SK-N-SH (cell line): ENCODE measurements around the gene PSMF1. TPM values are rescaled to one million over a fixed set of nuclear protein-coding genes. Genes with fewer than 3 reads are reported as not detected.

Source experiments
- CTCF ChIA-PET: fragments of 300-600, 350-600 bp; formaldehyde crosslinking; extraction: SDS; loops from one replicate; lab custom pipeline; 2021; lab: Yijun Ruan, JAX
- POLR2A ChIA-PET: fragments of 350-600 bp; sonication (Branson Sonifier 250); formaldehyde crosslinking; extraction: SDS; loops from one replicate; lab custom pipeline; 2020; ENCODE audit warnings: antibody characterized with exemption, inconsistent platforms; lab: Yijun Ruan, JAX
- DNase-seq: peaks from one replicate; pipeline ENCODE4 v3.0.0; 2012
- H2AFZ ChIP-seq: fragments of 200-600 bp; sonication (generic); 2 replicates; pipeline ENCODE4 v1.8.1; 2016; ENCODE audit warnings: antibody characterized with exemption, mild to moderate bottlenecking, low read depth
- H3F3A ChIP-seq: fragments of 200-600 bp; sonication (generic); replicated peaks from 2 replicates; pipeline ENCODE3; 2016; ENCODE audit warnings: antibody characterized with exemption, mild to moderate bottlenecking; ENCODE audit not compliant: insufficient read depth
- H3K27ac ChIP-seq, 2 experiments: fragments of 200-500 bp in 1 of 2; fragments of 200-600 bp in 1 of 2; sonication (Bioruptor generic) in 1 of 2; sonication (generic), shearing (Covaris generic) in 1 of 2; 2 replicates each; pipeline versions ENCODE4 v1.5.1 to v1.6.1; 2014 to 2016; ENCODE audit warnings: low read depth in 2 of 2, inconsistent platforms in 1 of 2, low read length in 1 of 2, mild to moderate bottlenecking in 1 of 2, mixed read lengths in 1 of 2
- H3K27me3 ChIP-seq: fragments of 200-600 bp; sonication (generic), shearing (Covaris generic); 2 replicates; pipeline ENCODE4 v1.6.1; 2016; ENCODE audit warnings: mixed run types; ENCODE audit not compliant: insufficient read depth
- H3K36me3 ChIP-seq, 2 experiments: fragments of 200-500 bp in 1 of 2; fragments of 200-600 bp in 1 of 2; sonication (Bioruptor generic) in 1 of 2; sonication (generic) in 1 of 2; replicated peaks in 1 of 2; 2 replicates each; pipeline versions ENCODE3 to v1.5.1; 2014 to 2016; ENCODE audit warnings: low read length in 1 of 2, mild to moderate bottlenecking in 1 of 2; ENCODE audit not compliant: insufficient read depth in 2 of 2, control insufficient read depth in 1 of 2
- H3K4me1 ChIP-seq, 2 experiments: fragments of 200-500 bp in 1 of 2; fragments of 200-600 bp in 1 of 2; sonication (Bioruptor generic) in 1 of 2; sonication (generic), shearing (Covaris generic) in 1 of 2; 2 replicates each; pipeline versions ENCODE4 v1.5.1 to v1.6.1; 2014 to 2016; ENCODE audit warnings: low read depth in 1 of 2, low read length in 1 of 2, mixed run types in 1 of 2; ENCODE audit not compliant: insufficient read depth in 2 of 2, control insufficient read depth in 1 of 2
- H3K4me2 ChIP-seq: fragments of 200-600 bp; sonication (generic), shearing (Covaris generic); 2 replicates; pipeline ENCODE4 v1.6.1; 2017; ENCODE audit warnings: mixed run types
- H3K4me3 ChIP-seq, 2 experiments: fragments of 200-500 bp in 1 of 2; fragments of 200-600 bp in 1 of 2; sonication (Bioruptor generic) in 1 of 2; sonication (generic), shearing (Covaris generic) in 1 of 2; 2 replicates each; pipeline versions ENCODE4 v1.5.1 to v1.8.1; 2014 to 2016; ENCODE audit warnings: low read depth in 2 of 2, inconsistent platforms in 1 of 2, low read length in 1 of 2, mild to moderate bottlenecking in 1 of 2, mixed read lengths in 1 of 2, moderate library complexity in 1 of 2
- H3K79me2 ChIP-seq: fragments of 200-600 bp; sonication (generic); 2 replicates; pipeline ENCODE4 v1.8.1; 2017; ENCODE audit warnings: mild to moderate bottlenecking; ENCODE audit not compliant: insufficient read depth
- H3K9ac ChIP-seq: fragments of 200-600 bp; sonication (generic); 2 replicates; pipeline ENCODE4 v1.6.1; 2017; ENCODE audit warnings: mixed run types
- H3K9me2 ChIP-seq: fragments of 200-600 bp; sonication (generic); 2 replicates; pipeline ENCODE4 v1.6.1; 2017; ENCODE audit warnings: mixed run types
- H3K9me3 ChIP-seq: fragments of 200-600 bp; sonication (generic); 2 replicates; pipeline ENCODE4 v1.6.1; 2017; ENCODE audit warnings: mixed run types, mild to moderate bottlenecking, moderate library complexity
- H4K20me1 ChIP-seq: fragments of 200-600 bp; sonication (generic); 2 replicates; pipeline ENCODE4 v1.6.1; 2017; ENCODE audit warnings: mild to moderate bottlenecking, mixed run types; ENCODE audit not compliant: insufficient read depth
- CHD2 ChIP-seq: fragments of 150-350 bp; IDR thresholded peaks from 2 replicates; pipeline ENCODE4 v1.6.1; 2018; ENCODE audit warnings: low read length; ENCODE audit not compliant: partially characterized antibody
- CTCF ChIP-seq: fragments of 200-600 bp; sonication (generic); IDR thresholded peaks from 2 replicates; pipeline ENCODE4 v1.6.1; 2017; ENCODE audit warnings: antibody characterized with exemption, mild to moderate bottlenecking, moderate library complexity
- EP300 ChIP-seq, 2 experiments: IDR thresholded peaks; 2 replicates each; pipeline versions ENCODE4 v1.4.0 to v1.6.1; 2012; ENCODE audit warnings: borderline replicate concordance in 1 of 2, low read depth in 1 of 2, low read length in 1 of 2
- EZH2phosphoT487 ChIP-seq: fragments of 200-600 bp; sonication (generic); IDR thresholded peaks from 2 replicates; pipeline ENCODE4 v1.6.1; 2017; ENCODE audit warnings: low read depth, mixed run types, mild to moderate bottlenecking, antibody characterized with exemption, moderate library complexity, borderline replicate concordance
- FOXJ3 ChIP-seq: sonication (generic); formaldehyde crosslinking; IDR thresholded peaks from 2 replicates; pipeline ENCODE4 v1.5.1; 2020; ENCODE audit warnings: mild to moderate bottlenecking, missing genetic modification reagents
- FOXM1 ChIP-seq: IDR thresholded peaks from 2 replicates; pipeline ENCODE4 v1.4.0; 2012; ENCODE audit warnings: low read depth, mild to moderate bottlenecking
- IRF3 ChIP-seq: fragments of 150-350 bp; IDR thresholded peaks from 2 replicates; pipeline ENCODE4 v1.6.1; 2016; ENCODE audit warnings: mild to moderate bottlenecking, low read depth, low read length
- JUND ChIP-seq: IDR thresholded peaks from 2 replicates; pipeline ENCODE4 v1.4.0; 2012
- MEF2A ChIP-seq: IDR thresholded peaks from 2 replicates; pipeline ENCODE4 v1.4.0; 2012; ENCODE audit warnings: low read depth, borderline replicate concordance
- NFIC ChIP-seq: IDR thresholded peaks from 2 replicates; pipeline ENCODE4 v1.4.0; 2012; ENCODE audit warnings: borderline replicate concordance
- RCOR1 ChIP-seq: fragments of 150-350 bp; IDR thresholded peaks from 2 replicates; pipeline ENCODE4 v1.6.1; 2017; ENCODE audit warnings: antibody characterized with exemption, low read length
- RFX5 ChIP-seq: IDR thresholded peaks from 2 replicates; pipeline ENCODE4 v1.6.1; 2012; ENCODE audit warnings: mild to moderate bottlenecking, improper control_type of control experiment, low read length
- SIN3A ChIP-seq: IDR thresholded peaks from 2 replicates; pipeline ENCODE4 v1.6.1; 2012; ENCODE audit warnings: low read depth, mild to moderate bottlenecking, low read length, moderate library complexity, borderline replicate concordance
- TCF12 ChIP-seq: IDR thresholded peaks from 2 replicates; pipeline ENCODE4 v1.4.0; 2012
- USF2 ChIP-seq: fragments of 150-350 bp; IDR thresholded peaks from 2 replicates; pipeline ENCODE4 v1.6.1; 2017; ENCODE audit warnings: antibody characterized with exemption, low read length, low read depth, borderline replicate concordance
- YY1 ChIP-seq: IDR thresholded peaks from 2 replicates; pipeline ENCODE4 v1.4.0; 2012; ENCODE audit warnings: low read depth, mild to moderate bottlenecking
- whole genome bisulfite sequencing: methylation state at CpG from one replicate; pipeline ENCODE4 v1.1.6; 2017; ENCODE audit warnings: low lambda C conversion rate; 5-methylcytosine and 5-hydroxymethylcytosine counted together
- polyA plus RNA-seq, 3 experiments: library from polyadenylated mRNA; depleted of rRNA; stranded (reverse); fragments of >200 nt; gene quantifications; 2 replicates each; pipeline ENCODE4 v1.2.3, GENCODE V29; 2012

Gene PSMF1
- polyA plus RNA-seq, 1 of the 3 experiments (the other 2 are of a cell fraction): 103 TPM

GRCh38 chr20:1081891-1082290, 36.5 kb upstream of the PSMF1 start:
- no peak for DNase-seq
- Histone ChIP-seq H3K27ac (no peak overlapping the region), H3K9me2 (no peaks in the 10 kb centered on the region), H3K4me3 (no peak overlapping the region), H3K36me3 (no peaks in the 10 kb centered on the region), H2AFZ (no peak overlapping the region), H3K4me1 (no peaks in the 10 kb centered on the region; a peak in 1 of 4 replicates), H3K9ac (no peak overlapping the region), H3K9me3 (no peaks in the 10 kb centered on the region), H4K20me1 (no peaks in the 10 kb centered on the region), H3K4me2 (no peak overlapping the region), H3K27me3 (no peaks in the 10 kb centered on the region), H3K79me2 (no peaks in the 10 kb centered on the region), H3F3A (no peaks in the 10 kb centered on the region)
- ChIA-PET POLR2A (no interaction called here), CTCF (interaction anchor here (1.3 to 3.5 kb wide), 2 partner anchors 24 to 26 kb away, joined by 3 to 16 read pairs; no protein-coding TSS in a partner anchor)
- TF ChIP-seq FOXJ3 (CRISPR knock-in tag) (no peak), RFX5 (no peak), JUND (no peak), SIN3A (no peak), CHD2 (no peak), CTCF (no peak), NFIC (no peak), YY1 (no peak), FOXM1 (no peak), MEF2A (no peak)
- WGBS: 37% methylated on average over 4 of the region's 4 CpGs

- no peak overlapping the region for H3K9ac ChIP-seq
- POLR2A ChIA-PET: no interaction called here
- H3F3A ChIP-seq: no peaks in the 10 kb centered on the region
- no peak overlapping the region for H3K27ac ChIP-seq
- H3K79me2 ChIP-seq: no peaks in the 10 kb centered on the region
- no peaks in the 10 kb centered on the region for H4K20me1 ChIP-seq
- no peaks in the 10 kb centered on the region for H3K27me3 ChIP-seq
- H3K4me3 ChIP-seq: no peak overlapping the region
- H3K36me3 ChIP-seq: no peaks in the 10 kb centered on the region
- no peak for DNase-seq
- H3K4me2 ChIP-seq: no peak overlapping the region
- no peaks in the 10 kb centered on the region; a peak in 1 of 4 replicates for H3K4me1 ChIP-seq
- no peak overlapping the region for H2AFZ ChIP-seq
- CTCF ChIA-PET: interaction anchor here (1.3 to 3.5 kb wide), 3 partner anchors 22 to 129 kb away, joined by 3 to 16 read pairs (median 3); no protein-coding TSS in a partner anchor
- no peaks in the 10 kb centered on the region for H3K9me3 ChIP-seq
- 31% methylated on average over 5 of the region's 5 CpGs for WGBS
- TF ChIP-seq TCF12 (no peak), FOXJ3 (CRISPR knock-in tag) (no peak), YY1 (no peak), USF2 (no peak), EZH2phosphoT487 (no peak), EP300 (IDR thresholded peaks at IDR 0.05; ENCODE audit: borderline replicate concordance in 1 of 2, low read depth in 1 of 2, low read length in 1 of 2) (no peak), IRF3 (no peak), RCOR1 (no peak)
- H3K9me2 ChIP-seq: no peaks in the 10 kb centered on the region
Measured at GRCh38 chr20:1083431-1084080, 34.8 kb upstream of the PSMF1 start.
